Activated naive CD4-positive, alpha-beta T cell (primary cell): Measurements from ENCODE around the gene TFDP2.
"Not testable (repeated sequence)": the region's sequence is repeated elsewhere in the genome, so short reads cannot be mapped to it uniquely, and the experiment has no call there.

Source experiments
- DNase-seq, 4 experiments: peaks; one replicate each; lab custom pipeline; 2025; lab: John Stamatoyannopoulos, UW

TFDP2 gene

DNA sequence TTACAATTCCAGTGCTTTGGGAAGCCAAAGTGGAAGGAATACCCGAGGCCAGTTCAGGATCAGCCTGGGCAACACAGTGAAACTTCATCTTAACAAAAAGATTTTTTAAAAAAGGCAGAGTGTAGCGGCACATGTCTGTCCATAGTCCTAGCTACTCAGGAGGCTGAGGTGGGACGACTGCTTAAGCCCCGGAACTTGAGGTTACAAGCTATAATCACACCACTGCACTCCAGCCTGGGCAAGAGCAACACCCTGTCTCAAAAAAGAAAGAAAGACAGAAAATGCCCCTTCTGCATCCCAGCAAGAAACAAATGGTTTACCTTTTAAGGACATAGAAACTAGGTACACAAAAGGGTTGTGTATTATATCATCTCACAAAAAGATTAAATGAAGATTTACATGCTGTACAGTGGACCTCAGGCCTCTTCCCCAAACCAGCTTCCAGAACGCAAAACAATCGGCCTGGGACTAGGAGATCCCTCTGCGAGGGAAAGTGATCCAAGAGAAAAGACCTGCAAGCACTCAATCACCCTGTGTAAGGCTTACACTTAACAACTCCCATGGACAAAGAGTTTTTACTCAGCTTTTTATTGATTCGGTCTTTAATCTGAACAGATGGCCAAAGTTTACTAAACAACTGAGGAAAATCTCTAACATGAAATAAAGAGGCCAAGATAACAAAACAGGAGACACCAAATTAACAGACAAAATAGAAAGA lies 21.2 kb downstream of the TFDP2 start:
- no peak for DNase-seq

DNA sequence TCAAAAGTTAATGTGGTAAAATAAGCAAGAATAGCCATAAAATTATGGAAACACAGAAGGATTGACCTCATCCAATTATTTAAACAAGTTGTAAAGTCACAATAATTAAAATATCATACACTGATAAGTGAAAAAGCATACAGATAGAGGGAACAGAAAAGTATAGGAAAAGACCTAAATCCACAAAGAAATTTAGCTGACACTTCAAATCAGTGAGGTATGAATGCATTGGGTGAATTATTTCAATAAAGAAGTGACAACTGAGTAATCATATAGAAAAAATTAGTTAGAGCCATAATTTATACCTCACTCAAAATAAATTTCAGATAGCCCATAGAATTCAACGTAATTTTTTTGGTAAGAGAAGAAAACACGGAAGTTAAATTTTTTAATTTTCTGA lies 25.1 kb downstream of the TFDP2 start:
- DNase-seq, result no peak

DNA sequence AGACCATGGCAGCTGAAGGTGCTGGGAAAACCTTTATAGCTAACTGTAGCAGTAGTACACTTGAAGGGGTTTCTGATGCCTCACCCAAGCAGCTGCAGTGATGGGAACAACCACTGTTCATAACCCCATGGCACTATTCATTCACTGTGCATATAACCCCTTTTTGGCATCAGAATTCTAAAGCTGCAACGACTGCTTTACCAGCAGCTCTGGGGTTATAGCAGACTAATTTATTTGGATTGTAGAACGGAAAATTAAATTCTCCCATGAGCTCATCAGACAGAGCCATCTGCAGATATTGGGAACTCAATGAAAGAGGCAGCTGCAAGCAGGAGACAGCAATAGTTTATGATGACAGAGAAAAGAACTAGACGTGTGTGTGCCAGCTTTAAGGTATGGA lies 28.6 kb downstream of the TFDP2 start:
- no peak for DNase-seq

DNA sequence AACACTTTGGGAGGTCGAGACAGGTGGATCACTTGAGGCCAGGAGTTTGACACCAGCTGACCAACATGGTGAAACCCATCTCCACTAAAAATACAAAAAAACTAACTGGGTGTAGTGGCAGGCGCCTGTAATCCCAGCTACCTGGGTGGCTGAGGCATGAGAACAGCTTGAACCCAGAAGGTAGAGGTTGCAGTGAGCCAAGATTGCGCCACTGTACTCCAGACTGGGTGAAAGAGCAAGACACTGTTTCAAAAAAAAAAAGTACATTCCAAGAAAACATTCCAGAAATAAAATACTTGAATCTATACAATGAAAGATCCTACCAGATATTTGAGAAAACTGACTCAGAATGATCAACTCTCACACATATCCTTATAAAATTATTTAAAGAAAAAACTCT lies 30.4 kb downstream of the TFDP2 start:
- DNase-seq, result no peak

DNA sequence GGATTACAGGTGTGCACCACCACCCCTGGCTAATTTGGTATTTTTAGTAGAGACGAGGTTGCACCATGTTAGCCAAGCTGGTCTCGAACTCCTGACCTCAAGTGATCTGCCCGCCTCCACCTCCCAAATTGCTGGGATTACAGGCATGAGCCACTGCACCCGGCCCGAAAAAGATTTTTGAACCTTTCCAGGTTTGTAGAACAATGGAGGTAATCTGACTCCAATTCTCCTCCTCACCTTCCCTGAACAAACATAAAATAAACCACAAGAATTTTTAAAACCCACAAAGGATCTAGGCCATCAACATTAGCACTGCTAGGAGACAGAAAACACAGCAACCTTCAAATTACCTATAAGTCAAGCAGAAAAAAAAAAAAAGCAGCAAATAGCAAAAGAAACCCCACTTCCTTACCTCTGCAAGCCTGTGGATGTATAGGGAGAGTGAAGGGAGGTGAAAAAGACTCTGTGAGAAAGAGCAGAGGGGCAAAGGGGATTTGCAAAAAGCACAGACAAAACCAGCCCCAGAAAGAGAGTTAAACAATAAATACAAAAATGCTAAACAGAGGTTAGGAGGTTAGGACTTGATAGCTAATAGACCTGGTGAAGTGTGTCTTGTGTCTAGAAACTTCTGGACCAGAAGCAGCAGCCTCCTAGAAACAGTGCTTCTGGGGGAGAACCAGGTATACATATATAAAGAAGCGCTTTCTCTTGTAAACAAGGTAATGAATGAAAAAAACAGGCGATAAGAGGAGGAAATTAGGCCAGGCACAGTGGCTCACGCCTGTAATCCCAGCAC lies 32.1 kb downstream of the TFDP2 start:
- no peak for DNase-seq

DNA sequence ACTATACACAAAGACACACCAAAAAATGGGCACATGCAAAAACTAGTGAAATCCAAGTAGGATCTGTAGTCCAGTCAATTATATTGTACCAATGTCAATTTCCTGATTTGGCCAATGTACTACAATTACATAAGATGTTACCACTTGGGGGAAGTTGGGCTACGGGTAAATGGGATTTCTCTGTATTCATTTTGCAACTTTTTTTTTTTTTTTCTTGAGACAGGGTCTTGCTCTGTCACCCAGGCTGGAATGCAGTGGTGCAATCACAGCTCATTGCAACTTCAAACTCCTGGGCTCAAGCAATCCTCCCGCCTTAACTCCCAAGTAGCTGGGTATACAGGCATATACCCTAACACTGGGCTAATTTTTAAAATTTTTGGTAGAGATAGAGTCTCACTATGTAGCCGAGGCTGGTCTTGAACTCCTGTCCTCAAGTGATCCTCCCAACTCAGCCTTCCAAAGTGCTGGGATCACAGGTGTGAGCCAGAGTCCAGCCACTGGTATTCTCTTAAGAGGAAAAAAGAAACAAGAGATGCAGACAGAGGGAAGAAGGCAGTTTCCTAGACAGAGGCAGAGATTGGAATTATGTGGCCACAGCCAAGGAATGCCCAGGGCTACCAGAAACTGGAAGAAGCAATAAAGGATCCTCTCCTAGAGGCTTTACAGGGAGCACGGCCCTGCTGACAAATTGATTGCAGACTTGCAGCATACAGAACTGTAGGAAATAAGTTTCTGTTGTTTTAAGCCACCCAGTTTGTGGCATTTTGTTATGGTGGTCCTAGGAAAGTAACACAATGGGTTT lies 33.3 kb downstream of the TFDP2 start:
- no peak for DNase-seq

DNA sequence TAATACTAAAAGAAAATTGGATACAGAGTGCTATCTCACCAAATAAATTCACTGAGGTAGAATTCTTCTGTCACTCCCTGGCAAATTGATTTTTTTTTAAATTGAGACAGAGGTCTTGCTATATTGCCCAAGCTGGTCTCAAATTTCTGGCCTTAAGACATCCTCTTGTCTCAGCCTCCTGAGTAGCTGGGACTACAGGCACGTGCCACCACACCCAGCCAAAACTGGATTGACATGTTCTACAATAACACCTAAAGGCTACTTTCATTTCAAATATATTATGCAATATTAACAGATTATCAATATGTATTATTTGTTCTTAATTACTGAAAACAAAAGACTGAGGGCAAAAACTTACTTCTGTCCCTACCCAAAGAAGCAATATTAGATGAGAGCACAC lies 36.7 kb downstream of the TFDP2 start:
- DNase-seq, result no peak

DNA sequence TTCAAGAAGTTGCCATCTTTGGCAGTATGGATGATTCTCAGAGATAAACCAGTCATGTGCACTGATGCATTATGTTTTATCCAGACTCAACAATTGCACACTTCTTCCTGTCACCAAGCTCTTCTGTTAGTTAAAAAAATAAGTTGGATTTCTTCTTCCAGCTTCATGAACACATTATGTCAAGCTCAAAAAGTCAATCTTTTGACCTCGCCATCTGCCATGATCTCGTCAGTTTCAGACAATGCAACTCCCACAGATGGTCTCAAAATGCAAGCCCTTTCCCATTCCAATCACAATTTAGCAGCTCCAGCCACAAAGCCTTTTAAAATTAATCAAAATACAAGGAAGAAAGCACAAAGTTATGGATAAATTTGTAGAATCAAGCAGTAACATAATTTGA lies 42.8 kb downstream of the TFDP2 start:
- no peak for DNase-seq

DNA sequence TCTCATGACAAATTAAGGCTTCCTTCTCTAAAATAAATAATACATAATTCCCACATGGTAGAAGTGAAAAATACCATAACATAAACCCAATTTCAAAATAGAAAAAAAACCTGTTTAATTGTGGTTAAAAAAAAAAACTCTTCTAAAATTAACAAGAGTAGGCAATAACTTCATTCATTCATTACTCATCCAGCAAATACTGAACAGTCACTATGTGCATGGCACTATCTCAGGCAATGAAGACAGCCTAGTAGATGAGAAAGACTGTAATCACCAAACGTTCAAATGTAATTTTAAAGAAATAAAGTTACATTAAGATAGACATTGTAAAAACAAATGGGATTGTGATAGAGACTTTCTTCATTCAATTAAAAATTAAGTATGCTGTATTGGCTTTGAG lies 43.4 kb downstream of the TFDP2 start:
- no peak for DNase-seq

DNA sequence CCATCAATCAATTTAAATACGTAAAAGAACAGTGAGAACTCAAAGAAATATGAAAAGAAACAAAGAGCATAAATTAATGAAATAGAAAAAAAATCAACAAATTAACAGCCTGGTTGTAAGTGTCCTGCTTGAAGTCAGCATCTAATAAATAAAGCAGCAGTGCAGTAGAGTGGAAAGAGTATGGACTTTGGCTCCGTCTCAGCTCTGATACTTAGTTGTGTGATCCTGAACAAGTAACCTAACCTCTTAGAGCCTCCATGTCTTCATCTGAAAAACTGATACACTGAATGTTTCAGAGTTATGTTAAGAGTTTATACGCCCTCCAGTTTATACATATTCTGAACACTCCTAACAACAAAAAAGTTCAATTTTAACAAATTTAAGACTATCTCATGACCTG lies 44.6 kb downstream of the TFDP2 start:
- no peak for DNase-seq

DNA sequence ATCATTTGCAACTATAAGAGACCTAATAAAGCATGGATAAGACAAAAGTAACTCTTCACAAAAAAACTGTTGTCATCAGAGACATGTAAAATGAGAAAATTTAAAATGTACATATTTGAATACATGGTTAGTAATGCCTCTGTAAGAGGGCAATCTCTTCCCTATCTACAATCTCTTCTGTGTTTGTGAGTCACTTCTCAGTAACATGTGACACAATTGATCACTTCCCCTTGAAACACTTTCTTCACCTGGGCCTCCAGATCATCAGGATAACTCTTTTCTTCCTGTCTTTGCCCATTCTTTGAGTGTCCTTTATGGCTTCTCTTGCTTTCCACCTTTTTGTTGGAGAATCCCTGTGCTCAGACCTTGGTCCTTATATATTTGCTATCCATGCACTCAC lies 50.4 kb downstream of the TFDP2 start:
- DNase-seq, result no peak

DNA sequence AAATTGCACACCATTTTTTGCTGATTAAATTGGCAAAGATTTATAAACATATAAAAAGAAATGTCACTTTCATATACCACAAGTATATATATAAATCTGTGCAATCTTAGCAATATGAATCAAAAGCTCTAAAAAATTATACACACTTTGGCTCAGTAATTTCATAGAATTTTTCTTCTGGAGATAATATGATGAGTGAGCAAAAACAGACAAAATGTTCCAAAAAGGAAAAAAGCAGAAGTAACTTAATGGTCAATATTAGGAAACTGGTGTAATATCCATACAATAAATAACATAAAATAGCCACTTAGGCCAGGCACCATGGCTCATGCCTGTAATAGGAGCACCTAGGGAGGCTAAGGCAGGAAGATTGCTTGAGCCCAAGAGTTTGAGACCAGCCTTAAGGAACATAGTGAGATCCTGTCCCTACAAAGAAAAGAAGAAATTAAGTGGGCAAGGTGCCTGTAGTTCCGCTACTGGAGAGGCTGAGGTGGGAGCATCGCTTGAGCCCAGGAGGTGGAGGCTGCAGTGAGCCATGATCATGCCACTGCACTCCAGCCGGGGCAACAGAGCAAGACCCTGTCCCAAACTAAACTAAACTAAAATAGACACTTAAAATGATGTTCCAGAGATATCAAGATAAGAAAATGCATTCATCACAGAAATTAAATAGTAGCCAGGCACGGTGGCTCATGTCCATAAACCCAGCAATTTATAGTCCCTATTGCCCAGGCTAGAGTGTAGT lies 52.1 kb downstream of the TFDP2 start:
- no peak for DNase-seq

DNA sequence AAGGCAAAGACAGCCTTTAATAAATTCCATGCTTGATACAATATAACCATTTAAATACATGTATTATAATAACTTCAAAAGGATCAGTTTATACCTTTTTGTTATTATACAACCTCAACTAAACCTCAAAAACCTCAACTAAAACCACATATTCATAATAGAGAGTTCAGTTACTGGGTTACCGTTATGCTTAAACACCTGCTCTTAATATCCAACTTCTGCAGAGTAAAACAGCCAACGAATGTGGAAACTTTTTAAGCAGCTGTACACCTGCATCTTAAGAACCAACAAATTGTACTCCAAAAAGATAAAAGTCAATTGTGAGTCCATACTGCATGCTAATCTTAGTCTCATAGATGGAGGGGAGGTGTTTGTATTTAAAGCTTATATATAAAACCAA lies 53.5 kb downstream of the TFDP2 start:
- no peak for DNase-seq

DNA sequence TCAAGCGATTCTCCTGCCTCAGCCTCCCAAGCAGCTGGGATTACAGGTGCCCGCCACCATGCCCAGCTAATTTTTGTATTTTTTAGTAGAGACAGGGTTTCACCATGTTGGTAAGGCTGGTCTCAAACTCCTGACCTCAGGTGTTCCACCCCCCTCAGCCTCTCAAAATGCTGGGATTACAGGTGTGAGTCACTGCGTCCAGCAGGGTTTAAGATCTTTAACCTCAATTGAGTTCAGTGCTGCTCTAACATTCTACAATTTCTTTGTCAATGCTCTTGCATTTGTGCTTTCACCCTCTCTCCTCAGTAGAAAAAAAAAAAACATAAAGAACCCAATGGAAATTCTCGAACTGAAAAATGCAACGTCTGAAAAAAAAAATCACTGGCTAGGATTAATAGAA lies 60.4 kb downstream of the TFDP2 start:
- DNase-seq, result not testable (repeated sequence)

DNA sequence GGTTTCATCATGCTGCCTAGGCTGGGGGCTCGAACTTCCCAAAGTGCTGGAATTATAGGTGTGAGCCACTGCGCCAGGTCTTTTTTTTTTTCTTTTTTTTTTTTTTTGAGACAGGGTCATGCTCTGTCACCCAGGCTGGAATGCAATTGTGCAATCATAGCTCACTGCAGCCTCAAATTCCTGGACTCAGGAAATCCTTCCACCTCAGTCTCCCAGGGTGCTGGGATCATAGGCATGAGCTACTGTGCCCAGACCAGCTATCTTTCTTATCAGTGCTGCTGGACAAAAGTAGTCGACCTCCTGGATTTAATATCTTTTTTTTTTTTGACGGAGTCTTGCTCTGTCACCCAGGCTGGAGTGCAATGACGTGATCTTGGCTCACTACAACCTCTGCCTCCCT lies 60.8 kb downstream of the TFDP2 start:
- DNase-seq, result no peak

DNA sequence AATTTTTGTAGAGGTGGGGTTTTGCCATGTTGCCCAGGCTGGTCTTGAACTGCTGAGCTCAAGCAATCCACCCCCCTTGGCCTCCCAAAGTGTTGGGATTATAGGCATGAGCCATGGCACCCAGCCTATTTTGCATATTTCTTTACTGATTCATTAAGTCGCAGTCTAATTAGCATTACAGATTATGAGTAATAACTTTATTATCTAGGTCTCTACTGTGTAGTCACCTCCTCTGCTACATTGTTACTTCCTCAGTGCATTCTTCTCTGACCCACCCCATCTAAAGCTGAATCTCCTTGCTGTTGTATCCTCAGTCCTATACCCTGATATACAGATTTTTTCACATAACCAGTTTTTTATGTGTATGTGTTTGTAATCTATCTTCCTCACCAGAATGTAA lies 61.7 kb downstream of the TFDP2 start:
- no peak for DNase-seq

DNA sequence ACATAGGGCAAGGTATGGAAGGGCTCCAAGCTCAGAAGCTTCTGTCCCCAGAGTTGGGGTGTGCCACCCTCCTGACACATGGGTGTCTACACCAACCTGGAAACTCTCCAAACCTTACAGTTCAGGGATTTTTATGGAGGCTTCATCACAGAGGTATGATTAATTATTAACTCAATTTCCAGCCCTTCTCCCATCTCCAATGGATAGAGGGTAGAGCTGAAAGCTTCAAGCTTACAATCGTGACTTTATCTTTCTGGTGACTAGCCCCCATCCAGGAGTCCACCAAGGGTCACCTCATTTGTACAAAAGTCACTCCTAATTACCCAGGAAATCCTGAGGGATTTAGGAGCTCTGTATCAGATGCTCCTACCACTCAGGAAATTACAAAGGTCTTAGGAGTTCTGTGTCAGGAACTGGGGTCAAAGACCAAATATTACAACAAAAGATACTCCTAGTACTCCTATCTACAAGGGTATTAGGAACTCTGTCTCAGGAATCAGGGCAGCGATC lies 62.7 kb downstream of the TFDP2 start:
- DNase-seq, result no peak

DNA sequence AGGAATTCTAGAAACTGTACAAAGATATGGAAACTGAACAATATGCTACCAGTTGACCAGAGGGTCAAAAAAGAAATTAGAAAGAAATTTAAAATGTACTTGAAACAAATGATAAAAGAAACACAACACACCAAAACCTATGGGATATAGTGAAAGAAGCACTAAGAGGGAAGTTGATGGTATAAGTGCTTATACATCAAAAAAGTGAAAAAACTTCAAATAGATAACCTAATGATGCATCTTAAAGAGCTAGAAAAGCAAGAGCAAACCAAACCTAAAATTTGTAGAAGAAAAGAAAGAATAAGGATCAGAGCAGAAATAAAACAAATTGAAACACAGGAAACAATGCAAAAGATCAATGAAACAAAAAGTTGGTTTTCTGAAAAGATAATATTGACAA lies 68.2 kb downstream of the TFDP2 start:
- no peak for DNase-seq

DNA sequence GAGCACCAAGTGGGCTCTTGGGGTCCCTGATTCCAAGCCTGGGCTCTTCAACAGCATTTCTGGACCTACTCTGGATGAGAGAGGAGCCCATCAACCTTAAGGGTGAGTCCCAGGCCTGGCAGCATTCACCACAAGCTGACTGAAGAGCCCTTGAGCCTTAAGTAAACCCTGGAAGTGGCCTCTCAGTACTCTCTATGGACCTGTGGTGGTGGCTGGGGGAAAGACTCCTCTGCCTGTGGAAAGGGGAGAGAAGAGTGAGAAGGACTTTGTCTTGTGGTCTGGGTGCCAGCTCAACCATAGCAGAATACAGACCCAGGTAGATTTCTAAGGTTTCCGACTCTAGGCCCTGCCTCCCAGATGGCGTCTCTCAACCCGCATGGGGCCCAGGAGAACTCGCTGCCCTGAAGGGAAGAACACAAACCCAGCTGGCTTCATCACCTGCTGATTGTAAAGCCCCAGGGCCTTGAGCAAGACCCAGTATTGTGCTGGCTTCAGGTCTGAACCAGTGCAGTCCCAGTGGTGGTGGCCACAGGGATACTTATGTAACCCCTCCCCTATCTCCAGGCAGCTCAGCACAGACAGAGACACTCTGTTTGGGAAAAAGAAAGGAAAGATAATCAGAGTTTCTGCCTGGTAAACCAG lies 71.4 kb downstream of the TFDP2 start:
- DNase-seq, result no peak

DNA sequence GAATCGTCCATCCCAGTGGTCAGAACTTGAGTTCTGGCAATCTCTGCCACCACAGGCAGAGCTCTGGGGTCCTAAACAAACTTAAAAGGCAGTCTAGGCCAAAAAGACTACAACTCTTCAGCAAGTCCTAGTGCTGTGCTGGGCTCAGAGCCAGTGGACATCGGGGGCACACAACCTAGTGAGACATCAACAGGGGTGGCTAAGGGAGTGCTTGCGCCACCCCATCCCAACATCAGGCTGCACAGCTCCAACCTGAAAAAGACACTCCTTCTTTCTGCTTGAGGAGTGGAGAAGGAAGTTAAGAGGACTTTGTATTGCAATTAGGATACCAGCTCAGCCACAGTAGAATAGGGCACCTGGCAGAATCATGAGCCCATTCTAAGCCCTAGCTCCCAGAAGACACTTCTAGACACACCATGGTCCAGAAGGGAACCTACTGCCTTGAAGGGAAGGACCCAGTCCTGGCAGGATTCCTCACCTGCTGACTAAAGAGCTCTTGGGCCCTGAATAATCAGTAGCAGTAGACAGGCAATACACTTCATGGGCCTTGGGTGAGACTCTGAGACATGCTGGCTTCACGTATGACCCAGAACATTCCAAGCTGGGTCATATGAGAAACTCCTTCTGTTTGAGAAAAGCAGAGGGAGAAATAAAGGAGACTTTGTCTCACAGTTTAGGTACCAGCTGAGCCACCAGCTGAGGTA lies 72.0 kb downstream of the TFDP2 start:
- DNase-seq, result no peak

DNA sequence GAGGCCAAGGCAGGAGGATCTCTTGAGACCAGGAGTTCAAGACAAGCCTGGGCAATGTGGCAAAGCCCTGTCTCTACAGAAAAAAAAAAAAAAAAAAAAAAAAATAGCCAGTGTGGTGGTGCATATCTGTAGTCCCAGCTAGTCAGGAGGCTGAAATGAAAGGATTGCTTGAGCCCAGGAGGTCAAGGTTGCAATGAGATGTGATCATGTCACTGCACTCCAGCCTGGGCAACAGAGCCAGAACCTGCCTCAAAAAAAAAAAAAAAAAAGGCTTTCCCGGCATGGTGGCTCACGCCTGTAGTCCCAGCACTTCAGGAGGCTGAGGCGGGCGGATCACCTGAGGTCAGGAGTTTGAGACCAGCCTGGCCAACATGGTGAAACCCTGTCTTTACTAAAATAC lies 73.7 kb downstream of the TFDP2 start:
- DNase-seq, result not testable (repeated sequence)
